Naive thymus-derived CD4-positive, alpha-beta T cell (primary cell): Measurements from ENCODE around the gene RDH14. TPM values are rescaled to one million over a fixed set of nuclear protein-coding genes. Genes with fewer than 3 reads are reported as not detected.

ENCODE experiments used
- ATAC-seq: fragments of 150-1000 bp; cut with Tn5 transposase; 2 replicates; pipeline ENCODE4 v1.10.0; 2021; ENCODE audit warnings: mild to moderate bottlenecking, moderate library complexity
- CTCF ChIA-PET: fragments of 350-600 bp; sonication (Branson Sonifier 250); formaldehyde crosslinking; loops from one replicate; lab custom pipeline; 2021; ENCODE audit warnings: antibody characterized with exemption; lab: Charles Lee
- POLR2A ChIA-PET: fragments of 350-600 bp; sonication (Branson Sonifier 250); formaldehyde crosslinking; loops from one replicate; lab custom pipeline; 2021; ENCODE audit warnings: antibody characterized with exemption, inconsistent platforms; lab: Charles Lee
- DNase-seq, 9 donors: peaks; one replicate each; pipeline versions ENCODE4 v3.0.0 to v3.0.0-alpha.2; 2020 to 2022; ENCODE audit warnings: mixed read lengths in 1 of 9
- H3K27ac ChIP-seq: one replicate; pipeline ENCODE4 v1.7.0; 2013; ENCODE audit warnings: mild to moderate bottlenecking, low read depth, low read length, moderate library complexity
- H3K27me3 ChIP-seq, 2 donors: one replicate each; pipeline ENCODE4 v1.7.0; 2013; ENCODE audit warnings: low read length in 2 of 2, mild to moderate bottlenecking in 2 of 2, moderate library complexity in 2 of 2; ENCODE audit not compliant: control insufficient read depth in 2 of 2, insufficient read depth in 2 of 2
- H3K36me3 ChIP-seq, 3 experiments: 1 replicate in 2 of 3; 2 replicates in 1 of 3; pipeline ENCODE4 v1.7.0; 2013; ENCODE audit warnings: low read length in 3 of 3, mild to moderate bottlenecking in 3 of 3, moderate library complexity in 1 of 3; ENCODE audit not compliant: insufficient read depth in 3 of 3, control insufficient read depth in 2 of 3
- H3K4me1 ChIP-seq, 2 donors: one replicate each; pipeline ENCODE4 v1.7.0; 2013; ENCODE audit warnings: low read length in 2 of 2, mild to moderate bottlenecking in 2 of 2, moderate library complexity in 1 of 2; ENCODE audit not compliant: control insufficient read depth in 2 of 2, insufficient read depth in 2 of 2
- H3K4me3 ChIP-seq: 2 replicates; pipeline ENCODE4 v1.7.0; 2013; ENCODE audit warnings: mild to moderate bottlenecking, low read length
- H3K9me3 ChIP-seq, 3 experiments: 1 replicate in 2 of 3; 2 replicates in 1 of 3; pipeline ENCODE4 v1.7.0; 2013; ENCODE audit warnings: low read length in 3 of 3; ENCODE audit not compliant: control insufficient read depth in 2 of 3
- H3K27ac Mint-ChIP-seq, 9 donors: one replicate each; pipeline ENCODE4 v1.8.0; 2020 to 2022; ENCODE audit warnings: mixed read lengths in 9 of 9, mild to moderate bottlenecking in 8 of 9, moderate library complexity in 5 of 9, inconsistent platforms in 2 of 9
- H3K27me3 Mint-ChIP-seq, 5 donors: one replicate each; pipeline ENCODE4 v1.8.0; 2021 to 2022; ENCODE audit warnings: mixed read lengths in 5 of 5, mild to moderate bottlenecking in 1 of 5
- H3K36me3 Mint-ChIP-seq, 5 donors: one replicate each; pipeline ENCODE4 v1.8.0; 2020 to 2022; ENCODE audit warnings: mixed read lengths in 5 of 5, mild to moderate bottlenecking in 3 of 5, inconsistent platforms in 1 of 5
- H3K4me1 Mint-ChIP-seq, 7 donors: one replicate each; pipeline ENCODE4 v1.8.0; 2020 to 2022; ENCODE audit warnings: mixed read lengths in 7 of 7, mild to moderate bottlenecking in 3 of 7, inconsistent platforms in 1 of 7
- H3K4me3 Mint-ChIP-seq, 10 donors: one replicate each; pipeline ENCODE4 v1.8.0; 2020 to 2022; ENCODE audit warnings: mild to moderate bottlenecking in 10 of 10, mixed read lengths in 10 of 10, moderate library complexity in 6 of 10, inconsistent platforms in 2 of 10
- H3K9me3 Mint-ChIP-seq, 11 donors: one replicate each; pipeline ENCODE4 v1.8.0; 2020 to 2022; ENCODE audit warnings: mixed read lengths in 11 of 11, mild to moderate bottlenecking in 4 of 11, inconsistent platforms in 1 of 11, moderate library complexity in 1 of 11
- intact Hi-C, 2 donors: fragments of 100-400 bp; cut with micrococcal nuclease; formaldehyde crosslinking; loops; one replicate each; pipeline ENCODE4 v1.15.1; 2023
- polyA plus RNA-seq, 2 donors: library from polyadenylated mRNA; unstranded; fragments of 300-500 nt; fragmentation: Illumina TruSeq; gene quantifications; one replicate each; pipeline ENCODE4 v1.2.3, GENCODE V29; 2021
- total RNA-seq, 6 experiments: library from RNA in 5 of 6; stranded (reverse) in 5 of 6; gene quantifications; 1 replicate in 5 of 6; 2 replicates in 1 of 6; pipeline ENCODE4 v1.2.3 and lab custom pipeline; 2021 to 2026

RDH14 gene
- total and polyA plus RNA-seq, 7 experiments from 2014 or later: 9.4 to 54.8 (median 17.7) TPM

- H3K27me3 ChIP-seq: no peaks in the 10 kb centered on the region
- peaks cover 4 to 61% (median 32%) of the 10 kb centered on the region in 5 donors for H3K36me3 Mint-ChIP-seq
- H3K9me3 ChIP-seq: no peaks in the 10 kb centered on the region
- peaks cover 0 to 4% (median 0%) of the 10 kb centered on the region in 7 donors for H3K4me1 Mint-ChIP-seq
- H3K4me3 ChIP-seq: no peak overlapping the region
- H3K27ac ChIP-seq: no peak overlapping the region
- ChIA-PET POLR2A (no interaction called here), CTCF (no interaction called here)
- DNase-seq (no peak), ATAC-seq (no peak)
- peak overlapping the region in 1 of 10 donors; percentile 15 for H3K4me3 Mint-ChIP-seq
- H3K4me1 ChIP-seq: no peaks in the 10 kb centered on the region
- no peaks in the 10 kb centered on the region for H3K27me3 Mint-ChIP-seq
- H3K36me3 ChIP-seq: no peaks in the 10 kb centered on the region
- peaks cover 0 to 11% (median 2%) of the 10 kb centered on the region in 11 donors for H3K9me3 Mint-ChIP-seq
- intact Hi-C loops: no loop called here
- H3K27ac Mint-ChIP-seq: no peak overlapping the region
Measured at GRCh38 chr2:18592372-18592771, 31.9 kb upstream of the RDH14 start.

- intact Hi-C loops: no loop called here
Measured at GRCh38 chr2:18589354-18589753, 28.9 kb upstream of the RDH14 start, which contains the start of gene NT5C1B. NT5C1B (minus strand) TSS chr2:18589569; CDS start chr2:18589468, 101 bp downstream.

GRCh38 chr2:18588802-18589201 lies 28.3 kb upstream of the RDH14 start:
- Mint-ChIP-seq H3K27me3 (no peaks in the 10 kb centered on the region), H3K36me3 (peaks cover 5 to 69% (median 48%) of the 10 kb centered on the region in 5 donors), H3K27ac (no peak overlapping the region), H3K4me1 (peaks cover 0 to 4% (median 0%) of the 10 kb centered on the region in 7 donors), H3K4me3 (no peak overlapping the region), H3K9me3 (peaks cover 0 to 27% (median 14%) of the 10 kb centered on the region in 11 donors)
- ATAC-seq: no peak
- intact Hi-C loops: no loop called here
- Histone ChIP-seq H3K4me3 (no peak overlapping the region), H3K27me3 (no peaks in the 10 kb centered on the region), H3K36me3 (peaks cover 0 to 3% (median 0%) of the 10 kb centered on the region in 3 experiments), H3K27ac (no peak overlapping the region), H3K9me3 (peaks cover 0 to 6% (median 0%) of the 10 kb centered on the region in 3 experiments), H3K4me1 (no peaks in the 10 kb centered on the region)
- ChIA-PET POLR2A (no interaction called here), CTCF (no interaction called here)
- DNase-seq: no peak

More at GRCh38 chr2:18589354-18589753, 28.9 kb upstream of the RDH14 start, which contains the start of gene NT5C1B:
- ATAC-seq: no peak
- DNase-seq: no peak
- Mint-ChIP-seq H3K4me1 (peaks cover 0 to 4% (median 0%) of the 10 kb centered on the region in 7 donors), H3K27me3 (no peaks in the 10 kb centered on the region), H3K9me3 (peaks cover 0 to 23% (median 12%) of the 10 kb centered on the region in 11 donors), H3K36me3 (peaks cover 4 to 68% (median 47%) of the 10 kb centered on the region in 5 donors), H3K4me3 (no peak within 1 kb of the TSS), H3K27ac (no peak within 1 kb of the TSS)
- ChIA-PET CTCF (no interaction called here), POLR2A (no interaction called here)
- peaks cover 0 to 6% (median 0%) of the 10 kb centered on the region in 3 experiments for H3K9me3 ChIP-seq
- no peak within 1 kb of the TSS for H3K4me3 ChIP-seq
- H3K27ac ChIP-seq: no peak within 1 kb of the TSS
- no peaks in the 10 kb centered on the region for H3K27me3 ChIP-seq
- no peaks in the 10 kb centered on the region for H3K4me1 ChIP-seq
- H3K36me3 ChIP-seq: peaks cover 0 to 3% (median 0%) of the 10 kb centered on the region in 3 experiments

- Mint-ChIP-seq H3K36me3 (peaks cover 7 to 71% (median 50%) of the 10 kb centered on the region in 5 donors), H3K4me1 (peaks cover 0 to 4% (median 0%) of the 10 kb centered on the region in 7 donors), H3K27me3 (no peaks in the 10 kb centered on the region), H3K27ac (no peak overlapping the region), H3K4me3 (no peak overlapping the region), H3K9me3 (peaks cover 0 to 34% (median 15%) of the 10 kb centered on the region in 11 donors)
- no peaks in the 10 kb centered on the region for H3K4me1 ChIP-seq
- H3K9me3 ChIP-seq: peaks cover 0 to 6% (median 0%) of the 10 kb centered on the region in 3 experiments
- H3K27me3 ChIP-seq: no peaks in the 10 kb centered on the region
- no peak overlapping the region for H3K27ac ChIP-seq
- ChIA-PET POLR2A (no interaction called here), CTCF (no interaction called here)
- intact Hi-C loops: no loop called here
- peaks cover 0 to 3% (median 0%) of the 10 kb centered on the region in 3 experiments for H3K36me3 ChIP-seq
- no peak for DNase-seq
- H3K4me3 ChIP-seq: no peak overlapping the region
- no peak for ATAC-seq
Measured at GRCh38 chr2:18588049-18588448, 27.6 kb upstream of the RDH14 start.

- Mint-ChIP-seq H3K4me1 (peaks cover 0 to 4% (median 0%) of the 10 kb centered on the region in 7 donors), H3K9me3 (peaks cover 0 to 46% (median 15%) of the 10 kb centered on the region in 11 donors), H3K27ac (no peak overlapping the region), H3K27me3 (no peaks in the 10 kb centered on the region), H3K36me3 (peaks cover 3 to 60% (median 47%) of the 10 kb centered on the region in 5 donors), H3K4me3 (no peak overlapping the region)
- ChIA-PET POLR2A (no interaction called here), CTCF (no interaction called here)
- ATAC-seq (no peak), DNase-seq (no peak)
- Histone ChIP-seq H3K36me3 (peaks cover 0 to 3% (median 0%) of the 10 kb centered on the region in 3 experiments), H3K4me3 (no peak overlapping the region), H3K9me3 (peaks cover 0 to 6% (median 0%) of the 10 kb centered on the region in 3 experiments), H3K27ac (no peak overlapping the region), H3K4me1 (no peaks in the 10 kb centered on the region), H3K27me3 (no peaks in the 10 kb centered on the region)
- intact Hi-C loops: no loop called here
Measured at GRCh38 chr2:18585526-18585925, 25.1 kb upstream of the RDH14 start.

- intact Hi-C loops: no loop called here
- Histone ChIP-seq H3K27ac (no peak overlapping the region), H3K36me3 (peaks cover 0 to 3% (median 0%) of the 10 kb centered on the region in 3 experiments), H3K27me3 (no peaks in the 10 kb centered on the region), H3K4me1 (no peaks in the 10 kb centered on the region), H3K4me3 (no peak overlapping the region), H3K9me3 (peaks cover 0 to 6% (median 0%) of the 10 kb centered on the region in 3 experiments)
- ChIA-PET CTCF (no interaction called here), POLR2A (no interaction called here)
- ATAC-seq: no peak
- no peak overlapping the region for H3K27ac Mint-ChIP-seq
- no peaks in the 10 kb centered on the region for H3K27me3 Mint-ChIP-seq
- peaks cover 3 to 57% (median 47%) of the 10 kb centered on the region in 5 donors for H3K36me3 Mint-ChIP-seq
- DNase-seq: no peak
- no peak overlapping the region for H3K4me3 Mint-ChIP-seq
- H3K4me1 Mint-ChIP-seq: peaks cover 0 to 4% (median 0%) of the 10 kb centered on the region in 7 donors
- H3K9me3 Mint-ChIP-seq: peaks cover 0 to 48% (median 15%) of the 10 kb centered on the region in 11 donors
Measured at GRCh38 chr2:18584608-18584954, 24.1 kb upstream of the RDH14 start.
